HG02678 (cell line): Measurements from ENCODE around the gene PLEKHA5.
"Not testable (repeated sequence)": the region's sequence is repeated elsewhere in the genome, so short reads cannot be mapped to it uniquely, and the experiment has no call there.

ENCODE experiments used
- ATAC-seq: cut with Tn5 transposase; IDR thresholded peaks from one replicate; pipeline ENCODE4 v1.9.1; 2021; ENCODE audit warnings: mild to moderate bottlenecking, moderate library complexity; ENCODE audit not compliant: unreplicated experiment

Gene PLEKHA5

GRCh38 chr12:19397534-19397933 lies 268.0 kb downstream of the PLEKHA5 start:
- no peak for ATAC-seq

- ATAC-seq = no peak
Observed at GRCh38 chr12:19398376-19399363, 269.1 kb downstream of the PLEKHA5 start.

- ATAC-seq = not testable (repeated sequence)
Observed at GRCh38 chr12:19400649-19401285, 271.2 kb downstream of the PLEKHA5 start.

GRCh38 chr12:19402211-19402610 lies 272.7 kb downstream of the PLEKHA5 start:
- no peak for ATAC-seq

- no peak for ATAC-seq
Observed at GRCh38 chr12:19402743-19403431, 273.4 kb downstream of the PLEKHA5 start.

- ATAC-seq = no peak
Observed at GRCh38 chr12:19404242-19404880, 274.8 kb downstream of the PLEKHA5 start.

- no peak for ATAC-seq
Observed at GRCh38 chr12:19409376-19409775, 279.8 kb downstream of the PLEKHA5 start.

GRCh38 chr12:19410211-19410610 lies 280.7 kb downstream of the PLEKHA5 start:
- ATAC-seq = no peak

- ATAC-seq = no peak
Observed at GRCh38 chr12:19410629-19411185, 281.2 kb downstream of the PLEKHA5 start.

GRCh38 chr12:19411234-19412204 lies 282.0 kb downstream of the PLEKHA5 start:
- no peak for ATAC-seq

- ATAC-seq = no peak
Observed at GRCh38 chr12:19412844-19413243, 283.3 kb downstream of the PLEKHA5 start.

GRCh38 chr12:19413582-19413981 lies 284.0 kb downstream of the PLEKHA5 start:
- ATAC-seq = not testable (repeated sequence)

- ATAC-seq = no peak
Observed at GRCh38 chr12:19415563-19415962, 286.0 kb downstream of the PLEKHA5 start.

- ATAC-seq = no peak
Observed at GRCh38 chr12:19419086-19419485, 289.6 kb downstream of the PLEKHA5 start.

GRCh38 chr12:19421503-19422282 lies 292.2 kb downstream of the PLEKHA5 start:
- no peak for ATAC-seq

- ATAC-seq = no peak
Observed at GRCh38 chr12:19423166-19423930, 293.8 kb downstream of the PLEKHA5 start.
